GM23338 (cell line): ENCODE data around the gene LMO1. TPM values are rescaled to one million over a fixed set of nuclear protein-coding genes. Genes with fewer than 3 reads are reported as not detected.

Experiments used
- ATAC-seq: fragments of 200-7000 bp; cut with Tn5 transposase; 3 replicates; pipeline ENCODE4 v1.9.1; 2020
- DNase-seq: peaks from one replicate; pipeline ENCODE4 v3.0.0-alpha.2; 2015; ENCODE audit warnings: low spot score
- H2AFZ ChIP-seq: fragments of 200-600 bp; sonication (generic); 2 replicates; pipeline ENCODE4 v1.8.0; 2016; ENCODE audit warnings: antibody characterized with exemption, mild to moderate bottlenecking, moderate library complexity
- H3F3A ChIP-seq: fragments of 200-600 bp; sonication (generic); replicated peaks from 2 replicates; pipeline ENCODE4 v1.8.0; 2017; ENCODE audit warnings: antibody characterized with exemption, mixed run types, low read depth
- H3K27ac ChIP-seq: fragments of 200-600 bp; sonication (generic); 2 replicates; pipeline ENCODE4 v1.6.1; 2016; ENCODE audit warnings: low read depth
- H3K27me3 ChIP-seq: fragments of 200-600 bp; sonication (generic); 2 replicates; pipeline ENCODE4 v1.8.0; 2016; ENCODE audit warnings: mild to moderate bottlenecking, mixed run types, moderate library complexity; ENCODE audit not compliant: insufficient read depth
- H3K36me3 ChIP-seq: fragments of 200-600 bp; sonication (generic); 2 replicates; pipeline ENCODE4 v1.8.0; 2016; ENCODE audit warnings: mild to moderate bottlenecking; ENCODE audit not compliant: insufficient read depth
- H3K4me1 ChIP-seq: fragments of 200-600 bp; sonication (generic); 2 replicates; pipeline ENCODE4 v1.8.0; 2016; ENCODE audit warnings: mild to moderate bottlenecking, moderate library complexity; ENCODE audit not compliant: insufficient read depth
- H3K4me2 ChIP-seq: fragments of 200-600 bp; sonication (generic); 2 replicates; pipeline ENCODE4 v1.7.1; 2017; ENCODE audit warnings: mixed run types
- H3K4me3 ChIP-seq: fragments of 200-600 bp; sonication (generic); 2 replicates; pipeline ENCODE4 v1.6.1; 2016; ENCODE audit warnings: mixed run types
- H3K79me2 ChIP-seq: fragments of 200-600 bp; sonication (generic); replicated peaks from 2 replicates; pipeline ENCODE4 v1.8.0; 2017; ENCODE audit warnings: mild to moderate bottlenecking; ENCODE audit not compliant: insufficient read depth
- H3K9me2 ChIP-seq: fragments of 200-600 bp; sonication (generic); 2 replicates; pipeline ENCODE4 v1.8.0; 2017; ENCODE audit not compliant: insufficient read depth
- H4K20me1 ChIP-seq: fragments of 200-600 bp; sonication (generic); replicated peaks from 2 replicates; pipeline ENCODE4 v1.8.0; 2017; ENCODE audit warnings: mild to moderate bottlenecking; ENCODE audit not compliant: insufficient read depth
- H3K27ac Mint-ChIP-seq: 2 replicates; pipeline ENCODE4 v1.8.0; 2020; ENCODE audit warnings: inconsistent platforms, mild to moderate bottlenecking, moderate library complexity, mixed read lengths
- H3K27me3 Mint-ChIP-seq: 3 replicates; pipeline ENCODE4 v1.8.0; 2022; ENCODE audit warnings: low read depth, mild to moderate bottlenecking, moderate library complexity, mixed read lengths, inconsistent platforms; ENCODE audit not compliant: insufficient read depth, poor library complexity
- H3K36me3 Mint-ChIP-seq: 3 replicates; pipeline ENCODE4 v1.8.0; 2021; ENCODE audit warnings: low read depth, mild to moderate bottlenecking, inconsistent platforms, moderate library complexity, mixed read lengths
- H3K4me1 Mint-ChIP-seq: 3 replicates; pipeline ENCODE4 v1.8.0; 2020; ENCODE audit warnings: mild to moderate bottlenecking, inconsistent platforms, mixed read lengths
- H3K4me3 Mint-ChIP-seq: 3 replicates; pipeline ENCODE4 v1.8.0; 2021; ENCODE audit warnings: moderate library complexity, mild to moderate bottlenecking, inconsistent platforms, mixed read lengths
- H3K9me3 Mint-ChIP-seq: 3 replicates; pipeline ENCODE4 v1.8.0; 2020; ENCODE audit warnings: moderate library complexity, mild to moderate bottlenecking, inconsistent platforms, mixed read lengths
- EZH2 ChIP-seq: fragments of 200-600 bp; sonication (generic); IDR thresholded peaks from one replicate; pipeline ENCODE4 v1.8.0; 2017; ENCODE audit warnings: antibody characterized with exemption, mild to moderate bottlenecking, low read depth; ENCODE audit not compliant: unreplicated experiment
- EZH2phosphoT487 ChIP-seq: fragments of 200-600 bp; sonication (generic); IDR thresholded peaks from one replicate; pipeline ENCODE4 v1.8.1; 2018; ENCODE audit warnings: antibody characterized with exemption; ENCODE audit not compliant: unreplicated experiment
- JUNB ChIP-seq: IDR thresholded peaks from one replicate; pipeline ENCODE4 v1.6.1; 2016; ENCODE audit warnings: antibody characterized with exemption; ENCODE audit not compliant: unreplicated experiment
- POLR2AphosphoS5 ChIP-seq: IDR thresholded peaks from 2 replicates; pipeline ENCODE4 v1.6.1; 2016; ENCODE audit warnings: antibody characterized with exemption, low read depth
- ZNF114 ChIP-seq: fragments of 250-450 bp; sonication (Bioruptor Pico); IDR thresholded peaks from 2 replicates; pipeline ENCODE4 v1.5.0; 2020; ENCODE audit warnings: mild to moderate bottlenecking, moderate library complexity
- ZNF331 ChIP-seq: fragments of 250-450 bp; sonication (Bioruptor Pico); IDR thresholded peaks from 2 replicates; pipeline ENCODE4 v1.5.0; 2020; ENCODE audit warnings: low read depth, mild to moderate bottlenecking, moderate library complexity
- ZNF462 ChIP-seq: fragments of 250-450 bp; sonication (Bioruptor Pico); IDR thresholded peaks from 2 replicates; pipeline ENCODE4 v1.5.0; 2020; ENCODE audit warnings: mild to moderate bottlenecking, moderate library complexity
- polyA plus RNA-seq: library from polyadenylated mRNA; unstranded; fragments of >200 nt; fragmentation: Nextera tagmentation; extraction: Ambion mirVana; gene quantifications from 2 replicates; pipeline ENCODE4 v1.2.1, GENCODE V29; 2016
- total RNA-seq: library from RNA; depleted of rRNA; stranded (reverse); fragments of >200 nt; shearing (Covaris generic); gene quantifications from 2 replicates; pipeline ENCODE4 v1.2.3, GENCODE V29; 2014
- TF ChIP-seq, protein P1 (sequence below), 2 experiments: fragments of 200-600 bp in 1 of 2; sonication (generic) in 1 of 2; conservative IDR thresholded peaks; 2 replicates each; pipeline versions ENCODE4 v1.5.1 to v1.6.1; 2016 to 2017; ENCODE audit warnings: antibody characterized with exemption in 2 of 2, low read depth in 2 of 2, mild to moderate bottlenecking in 2 of 2, moderate library complexity in 1 of 2

LMO1 gene
- total and polyA plus RNA-seq, 2 experiments from 2014 or later: 0.40 TPM; not detected in 1

DNA sequence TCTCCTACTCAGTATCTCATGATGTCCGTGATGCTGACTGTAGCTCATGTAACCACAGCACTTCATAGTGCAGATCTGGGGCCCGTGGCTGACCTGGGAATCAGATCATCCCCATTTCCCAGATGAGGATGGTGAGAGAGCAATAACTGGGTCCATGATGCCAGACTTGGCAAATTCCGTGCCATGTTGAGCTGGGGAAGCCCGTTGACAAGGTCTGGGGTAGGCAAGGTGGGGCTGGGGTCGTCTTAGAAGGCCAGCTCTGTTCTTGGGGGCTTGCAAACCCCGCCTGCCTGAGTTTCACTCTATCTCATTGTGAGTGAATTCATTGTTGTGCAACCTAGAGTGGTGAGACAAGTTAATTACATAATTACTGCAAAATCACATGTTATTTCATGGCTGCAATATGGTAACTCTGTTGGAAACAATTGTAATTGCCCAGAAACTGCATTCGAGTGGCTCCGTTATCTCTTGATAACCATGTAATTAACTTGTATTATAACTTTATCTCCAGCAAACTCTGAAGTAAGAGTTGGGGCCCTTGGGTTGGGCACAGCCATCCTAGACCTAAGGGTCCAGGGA is 41.7 kb downstream of the LMO1 start:
- Histone ChIP-seq H4K20me1 (no peaks in the 10 kb centered on the region), H3K4me1 (no peaks in the 10 kb centered on the region), H3K27ac (no peak overlapping the region), H3F3A (no peaks in the 10 kb centered on the region), H3K79me2 (no peaks in the 10 kb centered on the region), H2AFZ (no peak overlapping the region), H3K4me3 (no peak overlapping the region), H3K36me3 (no peaks in the 10 kb centered on the region), H3K27me3 (no peaks in the 10 kb centered on the region), H3K4me2 (no peak overlapping the region), H3K9me2 (no peaks in the 10 kb centered on the region)
- Mint-ChIP-seq H3K27me3 (peaks cover 8% of the 10 kb centered on the region), H3K36me3 (no peaks in the 10 kb centered on the region), H3K4me3 (no peak overlapping the region), H3K27ac (no peak overlapping the region), H3K9me3 (no peaks in the 10 kb centered on the region; the same call in 2 of the 3 replicates), H3K4me1 (peaks cover 20% of the 10 kb centered on the region)
- DNase-seq: no peak
- TF ChIP-seq EZH2: no peak
- TF ChIP-seq EZH2phosphoT487: no peak
- TF ChIP-seq ZNF462 (CRISPR knock-in tag): no peak
- TF ChIP-seq ZNF331 (CRISPR knock-in tag): no peak
- TF ChIP-seq, protein P1, sequence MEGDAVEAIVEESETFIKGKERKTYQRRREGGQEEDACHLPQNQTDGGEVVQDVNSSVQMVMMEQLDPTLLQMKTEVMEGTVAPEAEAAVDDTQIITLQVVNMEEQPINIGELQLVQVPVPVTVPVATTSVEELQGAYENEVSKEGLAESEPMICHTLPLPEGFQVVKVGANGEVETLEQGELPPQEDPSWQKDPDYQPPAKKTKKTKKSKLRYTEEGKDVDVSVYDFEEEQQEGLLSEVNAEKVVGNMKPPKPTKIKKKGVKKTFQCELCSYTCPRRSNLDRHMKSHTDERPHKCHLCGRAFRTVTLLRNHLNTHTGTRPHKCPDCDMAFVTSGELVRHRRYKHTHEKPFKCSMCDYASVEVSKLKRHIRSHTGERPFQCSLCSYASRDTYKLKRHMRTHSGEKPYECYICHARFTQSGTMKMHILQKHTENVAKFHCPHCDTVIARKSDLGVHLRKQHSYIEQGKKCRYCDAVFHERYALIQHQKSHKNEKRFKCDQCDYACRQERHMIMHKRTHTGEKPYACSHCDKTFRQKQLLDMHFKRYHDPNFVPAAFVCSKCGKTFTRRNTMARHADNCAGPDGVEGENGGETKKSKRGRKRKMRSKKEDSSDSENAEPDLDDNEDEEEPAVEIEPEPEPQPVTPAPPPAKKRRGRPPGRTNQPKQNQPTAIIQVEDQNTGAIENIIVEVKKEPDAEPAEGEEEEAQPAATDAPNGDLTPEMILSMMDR (conservative IDR thresholded peaks at IDR 0.05; ENCODE audit: low read depth in 2 of 2): no peak
- no peak for TF ChIP-seq JUNB
- no peak for TF ChIP-seq POLR2AphosphoS5
- no peak for TF ChIP-seq ZNF114 (CRISPR knock-in tag)
- ATAC-seq: no peak
